Bronchial epithelial cell (primary cell): ENCODE results near the gene PIK3CA. TPM values are rescaled to one million over a fixed set of nuclear protein-coding genes. Genes with fewer than 3 reads are reported as not detected.

Experiments used
- DNase-seq: peaks from one replicate; pipeline ENCODE4 v3.0.0-alpha.2; 2010; ENCODE audit warnings: low read depth
- FAIRE-seq: peaks from 2 replicates; lab custom pipeline; 2011; peaks lifted over from hg19 to GRCh38; lab: Jason Lieb, UNC
- H3K27me3 ChIP-seq: 2 replicates; pipeline ENCODE4 v1.5.1; 2011; ENCODE audit warnings: low read length; ENCODE audit not compliant: control insufficient read depth, insufficient read depth
- H3K36me3 ChIP-seq: 2 replicates; pipeline ENCODE4 v1.5.1; 2011; ENCODE audit warnings: low read length; ENCODE audit not compliant: control insufficient read depth, insufficient read depth
- H3K4me3 ChIP-seq: 2 replicates; pipeline ENCODE4 v1.5.1; 2011; ENCODE audit warnings: mild to moderate bottlenecking, low read depth, low read length, control low read depth
- CTCF ChIP-seq: IDR thresholded peaks from 2 replicates; pipeline ENCODE4 v1.5.1; 2011; ENCODE audit warnings: mild to moderate bottlenecking, moderate library complexity, low read length, control low read depth, inconsistent platforms; ENCODE audit not compliant: insufficient read depth, severe bottlenecking
- total RNA-seq: library from RNA; depleted of rRNA; stranded (reverse); fragments of >200 nt; gene quantifications from 2 replicates; pipeline ENCODE4 v1.2.1, GENCODE V29; 2014

The PIK3CA gene
- 15.9 and 20.3 TPM in 2 replicates for total RNA-seq

GRCh38 chr3:179147873-179148615 is at the start of gene PIK3CA:
Gene PIK3CA, plus strand, starts transcription at chr3:179148357. Its CDS starts 50,469 bp downstream, at chr3:179198826.
- Histone ChIP-seq H3K36me3 (no peaks in the 10 kb centered on the region), H3K27me3 (no peaks in the 10 kb centered on the region), H3K4me3 (peak within 1 kb of the TSS; percentile 95)
- FAIRE-seq, result no peak
- DNase-seq, result peak; percentile 96
- no peak for TF ChIP-seq CTCF

GRCh38 chr3:179098388-179099077 is 49.6 kb upstream of the PIK3CA start:
- no peaks in the 10 kb centered on the region for H3K27me3 ChIP-seq
- DNase-seq, result peak; percentile 58
- no peak for TF ChIP-seq CTCF
- no peaks in the 10 kb centered on the region for H3K36me3 ChIP-seq
- no peak overlapping the region for H3K4me3 ChIP-seq
- FAIRE-seq, result no peak

- TF ChIP-seq CTCF, result no peak
- H3K27me3 ChIP-seq, result no peaks in the 10 kb centered on the region
- H3K4me3 ChIP-seq, result no peak overlapping the region
- FAIRE-seq (no peak), DNase-seq (peak; percentile 61)
- no peaks in the 10 kb centered on the region for H3K36me3 ChIP-seq
These were observed 47.5 kb upstream of the PIK3CA start for GRCh38 chr3:179100652-179101051.

GRCh38 chr3:179105881-179106280 is 42.3 kb upstream of the PIK3CA start:
- FAIRE-seq, result no peak
- Histone ChIP-seq H3K4me3 (no peak overlapping the region), H3K36me3 (no peaks in the 10 kb centered on the region), H3K27me3 (no peaks in the 10 kb centered on the region)
- no peak for DNase-seq
- TF ChIP-seq CTCF, result no peak

GRCh38 chr3:179107617-179108016 is 40.5 kb upstream of the PIK3CA start:
- DNase-seq (no peak), FAIRE-seq (no peak)
- Histone ChIP-seq H3K4me3 (no peak overlapping the region), H3K36me3 (no peaks in the 10 kb centered on the region), H3K27me3 (no peaks in the 10 kb centered on the region)
- no peak for TF ChIP-seq CTCF
